GM10266 (cell line): ENCODE results near the gene ABHD17B.

Experiments
- DNase-seq: peaks from one replicate; pipeline ENCODE4 v3.0.0; 2012; ENCODE audit errors: extremely low spot score
- TF ChIP-seq, protein P1 (sequence below): IDR thresholded peaks from 2 replicates; pipeline ENCODE4 v1.5.1; 2012; ENCODE audit warnings: mild to moderate bottlenecking, low read depth; ENCODE audit not compliant: control insufficient read depth, insufficient read depth; ENCODE audit errors: missing control alignments

Gene ABHD17B

DNA sequence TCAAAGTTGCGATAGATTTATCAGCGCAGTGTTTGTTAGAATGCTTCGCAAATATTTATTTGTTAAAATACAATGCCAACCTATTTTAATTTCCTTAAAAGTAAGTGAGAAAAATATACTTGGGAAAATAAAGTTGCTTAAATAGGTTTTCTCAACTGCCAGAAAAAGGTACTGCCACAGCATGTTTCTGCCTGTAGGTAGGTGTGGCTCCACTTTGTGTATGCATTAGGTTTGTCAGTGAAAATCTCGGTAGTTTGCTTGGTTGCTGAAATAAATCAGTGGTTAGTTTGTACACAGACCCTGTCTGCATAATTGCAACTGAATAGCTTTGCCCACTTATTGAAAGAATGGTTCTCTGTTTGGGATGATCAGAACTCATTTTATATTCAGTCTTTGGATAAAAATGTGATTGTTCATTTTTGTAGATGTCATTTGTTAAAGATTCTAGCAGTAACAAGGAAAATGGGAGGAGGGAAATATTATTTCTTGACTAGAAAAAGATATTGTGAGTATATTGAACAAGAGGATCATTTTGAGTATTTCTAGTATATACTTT lies 26.2 kb upstream of the ABHD17B start:
- no peak for DNase-seq
- TF ChIP-seq, protein P1, sequence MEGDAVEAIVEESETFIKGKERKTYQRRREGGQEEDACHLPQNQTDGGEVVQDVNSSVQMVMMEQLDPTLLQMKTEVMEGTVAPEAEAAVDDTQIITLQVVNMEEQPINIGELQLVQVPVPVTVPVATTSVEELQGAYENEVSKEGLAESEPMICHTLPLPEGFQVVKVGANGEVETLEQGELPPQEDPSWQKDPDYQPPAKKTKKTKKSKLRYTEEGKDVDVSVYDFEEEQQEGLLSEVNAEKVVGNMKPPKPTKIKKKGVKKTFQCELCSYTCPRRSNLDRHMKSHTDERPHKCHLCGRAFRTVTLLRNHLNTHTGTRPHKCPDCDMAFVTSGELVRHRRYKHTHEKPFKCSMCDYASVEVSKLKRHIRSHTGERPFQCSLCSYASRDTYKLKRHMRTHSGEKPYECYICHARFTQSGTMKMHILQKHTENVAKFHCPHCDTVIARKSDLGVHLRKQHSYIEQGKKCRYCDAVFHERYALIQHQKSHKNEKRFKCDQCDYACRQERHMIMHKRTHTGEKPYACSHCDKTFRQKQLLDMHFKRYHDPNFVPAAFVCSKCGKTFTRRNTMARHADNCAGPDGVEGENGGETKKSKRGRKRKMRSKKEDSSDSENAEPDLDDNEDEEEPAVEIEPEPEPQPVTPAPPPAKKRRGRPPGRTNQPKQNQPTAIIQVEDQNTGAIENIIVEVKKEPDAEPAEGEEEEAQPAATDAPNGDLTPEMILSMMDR: no peak

DNA sequence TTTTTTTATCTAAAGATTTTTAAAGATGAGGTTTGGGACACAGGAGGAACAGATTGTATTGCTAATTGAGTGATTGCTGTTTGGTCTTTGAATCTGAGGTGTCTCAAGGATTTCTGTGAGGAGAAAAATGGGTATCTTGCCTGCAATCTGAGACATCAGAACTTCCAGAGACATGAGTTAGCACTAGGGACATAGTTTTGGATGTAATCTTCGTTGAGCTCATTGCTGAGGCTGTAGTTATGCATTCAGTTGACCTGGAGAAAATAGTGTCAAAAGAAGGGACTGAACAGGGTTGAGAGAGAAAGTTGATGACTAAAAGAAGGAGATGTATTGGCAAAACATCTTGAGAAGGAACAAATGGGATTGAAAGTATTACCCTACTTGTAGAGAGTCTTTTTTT lies 25.1 kb upstream of the ABHD17B start:
- DNase-seq: no peak
- TF ChIP-seq, protein P1: no peak

DNA sequence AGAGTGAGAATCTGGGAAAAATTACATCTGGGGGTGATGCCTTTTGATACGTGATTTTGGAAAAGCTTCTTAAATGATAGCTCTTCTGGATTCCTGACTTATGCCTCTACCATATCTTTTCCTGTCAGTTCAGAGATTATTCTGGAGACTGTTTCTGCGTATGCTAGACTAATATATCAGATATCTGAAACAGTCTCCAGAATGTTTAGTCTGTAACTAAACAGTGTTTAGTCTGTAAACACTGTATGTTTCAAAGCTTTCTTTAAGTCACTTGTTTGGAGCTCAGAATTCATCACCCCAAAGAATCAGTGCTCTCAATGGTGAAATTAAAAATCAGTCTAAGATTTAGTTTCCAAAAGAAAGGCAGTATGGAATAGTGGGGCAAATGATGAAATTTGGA lies 20.2 kb upstream of the ABHD17B start:
- TF ChIP-seq, protein P1: no peak
- no peak for DNase-seq

DNA sequence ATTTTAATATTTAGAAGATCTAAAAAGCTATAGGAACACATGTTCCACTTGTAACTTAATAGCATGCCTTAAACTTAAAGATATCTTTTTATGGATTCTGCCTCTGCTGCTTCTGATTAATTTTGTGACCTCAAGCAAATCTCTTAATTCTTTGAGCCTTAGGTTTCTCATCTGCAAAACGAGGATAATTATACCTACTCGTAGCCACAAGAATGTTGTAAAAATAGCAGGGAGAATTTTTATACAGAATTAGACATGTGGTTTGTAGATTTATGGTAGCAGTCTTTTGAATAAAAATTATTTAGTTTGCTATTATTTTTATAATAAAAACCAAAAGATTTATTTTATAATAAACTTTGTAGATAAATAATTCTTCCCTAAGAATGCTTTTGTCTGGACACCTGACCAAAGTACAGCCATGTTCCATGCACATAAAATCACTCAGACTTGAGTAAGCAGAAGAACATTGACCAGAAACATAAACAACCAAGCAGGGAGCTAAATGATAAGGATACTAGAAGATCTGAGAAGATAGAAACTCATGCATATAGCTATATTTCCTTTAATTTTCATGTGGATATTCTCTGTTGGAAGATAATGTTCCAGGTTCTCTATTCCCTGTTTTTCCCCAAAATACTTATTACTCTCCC lies 18.9 kb upstream of the ABHD17B start:
- TF ChIP-seq, protein P1: no peak

DNA sequence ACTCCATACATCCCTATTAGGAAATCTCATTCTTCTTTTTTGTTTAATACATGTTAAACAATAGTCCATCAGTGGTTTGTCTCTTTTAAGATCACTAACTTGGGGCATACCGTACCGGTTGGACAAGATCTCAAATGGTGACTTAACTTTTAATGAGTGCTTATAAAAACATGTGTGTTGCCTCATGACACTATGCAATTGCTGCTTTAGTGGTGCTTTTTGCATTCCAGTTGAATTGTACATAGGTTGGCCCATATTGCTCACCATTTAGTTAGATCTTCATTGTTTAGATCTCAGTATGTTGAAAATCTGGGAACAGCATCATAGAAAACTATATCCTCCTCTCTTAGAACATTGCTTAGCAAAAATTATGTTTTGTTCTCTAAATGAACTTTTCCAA lies 18.2 kb upstream of the ABHD17B start:
- DNase-seq: no peak

More for the DNA sequence above, 18.9 kb upstream of the ABHD17B start:
- no peak for DNase-seq

DNA sequence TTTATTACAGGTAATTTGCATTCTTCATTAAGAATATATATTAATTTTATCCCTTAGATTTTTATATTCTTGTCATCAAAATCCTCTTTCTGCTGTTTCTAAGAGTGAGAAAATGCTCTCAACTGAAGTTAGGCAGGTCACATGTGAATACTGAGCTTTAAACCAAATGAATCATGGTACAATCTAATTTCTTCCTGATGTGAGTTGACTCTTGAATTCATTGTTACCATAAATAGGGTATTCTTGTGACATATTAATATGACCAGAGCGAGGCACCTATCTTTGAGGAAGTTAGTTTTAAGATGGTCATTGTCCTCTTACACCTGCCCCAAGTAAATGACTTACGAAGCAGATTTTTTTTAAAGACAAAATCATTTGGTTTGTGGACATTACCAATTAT lies 17.8 kb upstream of the ABHD17B start:
- TF ChIP-seq, protein P1: no peak
- no peak for DNase-seq

More for the DNA sequence above, 18.2 kb upstream of the ABHD17B start:
- TF ChIP-seq, protein P1: no peak

DNA sequence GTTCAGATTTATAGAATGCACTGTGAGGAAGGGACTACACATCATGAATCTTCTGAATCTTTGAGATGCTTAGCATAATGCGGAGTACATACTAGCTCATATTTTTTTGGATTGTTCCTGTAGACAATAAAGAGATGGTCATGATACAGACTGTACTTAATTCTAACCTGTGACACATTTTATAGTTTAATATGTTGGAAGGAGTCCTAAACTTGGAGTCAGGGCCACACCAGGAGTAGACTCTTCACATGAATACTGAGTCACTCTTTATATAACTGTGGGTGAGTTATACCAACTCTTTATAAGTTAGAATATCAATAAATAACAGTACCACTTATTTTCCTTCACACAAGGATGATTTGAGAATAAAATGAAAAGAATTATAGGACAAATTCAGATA lies 17.4 kb upstream of the ABHD17B start:
- no peak for DNase-seq
- TF ChIP-seq, protein P1: no peak
